AG08395 (cell line): ENCODE data around the gene BCL2L1.
"Not testable (repeated sequence)": the region's sequence is repeated elsewhere in the genome, so short reads cannot be mapped to it uniquely, and the experiment has no call there.

Source experiments
- DNase-seq: peaks from one replicate; pipeline ENCODE4 v3.0.0; 2012; ENCODE audit warnings: mixed read lengths, low spot score

Gene BCL2L1

GRCh38 chr20:31722257-31723068 is at the start of gene BCL2L1:
Gene BCL2L1, minus strand, starts transcription at chr20:31722868. Its CDS starts 650 bp downstream, at chr20:31722218.
- peak; percentile 84 for DNase-seq

- DNase-seq = no peak
Measured at GRCh38 chr20:31770243-31770642, 47.6 kb upstream of the BCL2L1 start.

- DNase-seq = no peak
Measured at GRCh38 chr20:31769681-31770080, 47.0 kb upstream of the BCL2L1 start.

GRCh38 chr20:31767805-31768204 is 45.1 kb upstream of the BCL2L1 start:
- DNase-seq = no peak

GRCh38 chr20:31764641-31765305 is 42.1 kb upstream of the BCL2L1 start:
- DNase-seq = peak; percentile 24

GRCh38 chr20:31760519-31761240 is 38.0 kb upstream of the BCL2L1 start:
- DNase-seq = no peak

- DNase-seq = no peak
Measured at GRCh38 chr20:31759836-31760518, 37.3 kb upstream of the BCL2L1 start.

GRCh38 chr20:31758991-31759390 is 36.3 kb upstream of the BCL2L1 start:
- no peak for DNase-seq

GRCh38 chr20:31758521-31758920 is 35.9 kb upstream of the BCL2L1 start:
- DNase-seq = no peak

- DNase-seq = no peak
Measured at GRCh38 chr20:31757254-31757653, 34.6 kb upstream of the BCL2L1 start.

GRCh38 chr20:31751126-31751525 is 28.5 kb upstream of the BCL2L1 start:
- peak; percentile 81 for DNase-seq

- no peak for DNase-seq
Measured at GRCh38 chr20:31749223-31749622, 26.6 kb upstream of the BCL2L1 start.

- DNase-seq = peak; percentile 31
Measured at GRCh38 chr20:31747640-31748039, 25.0 kb upstream of the BCL2L1 start.

- not testable (repeated sequence) for DNase-seq
Measured at GRCh38 chr20:31747028-31747427, 24.4 kb upstream of the BCL2L1 start.

GRCh38 chr20:31746068-31746878 is 23.6 kb upstream of the BCL2L1 start:
- DNase-seq = no peak

GRCh38 chr20:31740656-31741323 is 18.1 kb upstream of the BCL2L1 start:
- no peak for DNase-seq

GRCh38 chr20:31740208-31740607 is 17.5 kb upstream of the BCL2L1 start:
- DNase-seq = peak; percentile 33

GRCh38 chr20:31739550-31739977 is 16.9 kb upstream of the BCL2L1 start:
- DNase-seq = no peak

GRCh38 chr20:31738729-31739549 is 16.3 kb upstream of the BCL2L1 start, which contains the start of gene TPX2:
Gene TPX2, plus strand, starts transcription at chr20:31739290. Its CDS starts 18,187 bp downstream, at chr20:31757477.
- peak; percentile 99 for DNase-seq

GRCh38 chr20:31731321-31731717 is 8.7 kb upstream of the BCL2L1 start:
- no peak for DNase-seq
